Type B pancreatic cell (in vitro differentiated cells): ENCODE data around the gene IQSEC1. TPM values are rescaled to one million over a fixed set of nuclear protein-coding genes. Genes with fewer than 3 reads are reported as not detected.
A peak's percentile ranks its signal among the peaks of the same experiment; 100 is the strongest.

Experiments
- DNase-seq: peaks from one replicate; pipeline ENCODE4 v3.0.0; 2021; ENCODE audit warnings: mixed read lengths; ENCODE audit not compliant: unreplicated experiment; ENCODE audit errors: extremely low spot score
- H3K27ac Mint-ChIP-seq: 2 replicates; pipeline ENCODE4 v1.8.0; 2021; ENCODE audit warnings: mild to moderate bottlenecking, mixed read lengths
- H3K27me3 Mint-ChIP-seq: 2 replicates; pipeline ENCODE4 v1.8.0; 2021; ENCODE audit warnings: mixed read lengths
- H3K36me3 Mint-ChIP-seq: 2 replicates; pipeline ENCODE4 v1.8.0; 2021; ENCODE audit warnings: mixed read lengths
- H3K4me1 Mint-ChIP-seq: one replicate; pipeline ENCODE4 v1.8.0; 2021; ENCODE audit warnings: mixed read lengths; ENCODE audit not compliant: unreplicated experiment
- H3K4me3 Mint-ChIP-seq: 2 replicates; pipeline ENCODE4 v1.8.0; 2021; ENCODE audit warnings: mild to moderate bottlenecking, mixed read lengths
- H3K9me3 Mint-ChIP-seq: 2 replicates; pipeline ENCODE4 v1.8.0; 2021; ENCODE audit warnings: mixed read lengths
- total RNA-seq: library from RNA; stranded (reverse); gene quantifications from 2 replicates; pipeline ENCODE4 v1.2.1, GENCODE V29; 2021; ENCODE audit warnings: low replicate concordance
- TF ChIP-seq, protein P1 (sequence below): fragments of 200-600 bp; sonication (generic); conservative IDR thresholded peaks from 2 replicates; pipeline ENCODE4 v1.5.0; 2021; ENCODE audit warnings: antibody characterized with exemption, mild to moderate bottlenecking

Gene IQSEC1
- total RNA-seq, 1 donor from 2014 or later: 33.1 TPM

GRCh38 chr3:12992629-12993516 lies 80.4 kb downstream of the IQSEC1 start:
- Mint-ChIP-seq H3K27me3 (peaks cover 34% of the 10 kb centered on the region), H3K27ac (no peak overlapping the region), H3K9me3 (no peaks in the 10 kb centered on the region), H3K4me1 (peaks cover 15% of the 10 kb centered on the region), H3K36me3 (no peaks in the 10 kb centered on the region), H3K4me3 (peak overlapping the region; percentile 75)
- no peak for DNase-seq
- TF ChIP-seq, protein P1, sequence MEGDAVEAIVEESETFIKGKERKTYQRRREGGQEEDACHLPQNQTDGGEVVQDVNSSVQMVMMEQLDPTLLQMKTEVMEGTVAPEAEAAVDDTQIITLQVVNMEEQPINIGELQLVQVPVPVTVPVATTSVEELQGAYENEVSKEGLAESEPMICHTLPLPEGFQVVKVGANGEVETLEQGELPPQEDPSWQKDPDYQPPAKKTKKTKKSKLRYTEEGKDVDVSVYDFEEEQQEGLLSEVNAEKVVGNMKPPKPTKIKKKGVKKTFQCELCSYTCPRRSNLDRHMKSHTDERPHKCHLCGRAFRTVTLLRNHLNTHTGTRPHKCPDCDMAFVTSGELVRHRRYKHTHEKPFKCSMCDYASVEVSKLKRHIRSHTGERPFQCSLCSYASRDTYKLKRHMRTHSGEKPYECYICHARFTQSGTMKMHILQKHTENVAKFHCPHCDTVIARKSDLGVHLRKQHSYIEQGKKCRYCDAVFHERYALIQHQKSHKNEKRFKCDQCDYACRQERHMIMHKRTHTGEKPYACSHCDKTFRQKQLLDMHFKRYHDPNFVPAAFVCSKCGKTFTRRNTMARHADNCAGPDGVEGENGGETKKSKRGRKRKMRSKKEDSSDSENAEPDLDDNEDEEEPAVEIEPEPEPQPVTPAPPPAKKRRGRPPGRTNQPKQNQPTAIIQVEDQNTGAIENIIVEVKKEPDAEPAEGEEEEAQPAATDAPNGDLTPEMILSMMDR: no peak

- DNase-seq: no peak
- peak overlapping the region; percentile 66 for H3K4me3 Mint-ChIP-seq
- peaks cover 15% of the 10 kb centered on the region for H3K4me1 Mint-ChIP-seq
- H3K36me3 Mint-ChIP-seq: no peaks in the 10 kb centered on the region
- peaks cover 34% of the 10 kb centered on the region for H3K27me3 Mint-ChIP-seq
- no peaks in the 10 kb centered on the region for H3K9me3 Mint-ChIP-seq
- peak overlapping the region; percentile 39 for H3K27ac Mint-ChIP-seq
- TF ChIP-seq, protein P1: no peak
Observed at GRCh38 chr3:12991861-12992281, 81.4 kb downstream of the IQSEC1 start.

- Mint-ChIP-seq H3K27ac (peak overlapping the region; percentile 39), H3K27me3 (peaks cover 34% of the 10 kb centered on the region)
- TF ChIP-seq, protein P1: no peak
Observed at GRCh38 chr3:12991481-12991837, 81.8 kb downstream of the IQSEC1 start.

DNA sequence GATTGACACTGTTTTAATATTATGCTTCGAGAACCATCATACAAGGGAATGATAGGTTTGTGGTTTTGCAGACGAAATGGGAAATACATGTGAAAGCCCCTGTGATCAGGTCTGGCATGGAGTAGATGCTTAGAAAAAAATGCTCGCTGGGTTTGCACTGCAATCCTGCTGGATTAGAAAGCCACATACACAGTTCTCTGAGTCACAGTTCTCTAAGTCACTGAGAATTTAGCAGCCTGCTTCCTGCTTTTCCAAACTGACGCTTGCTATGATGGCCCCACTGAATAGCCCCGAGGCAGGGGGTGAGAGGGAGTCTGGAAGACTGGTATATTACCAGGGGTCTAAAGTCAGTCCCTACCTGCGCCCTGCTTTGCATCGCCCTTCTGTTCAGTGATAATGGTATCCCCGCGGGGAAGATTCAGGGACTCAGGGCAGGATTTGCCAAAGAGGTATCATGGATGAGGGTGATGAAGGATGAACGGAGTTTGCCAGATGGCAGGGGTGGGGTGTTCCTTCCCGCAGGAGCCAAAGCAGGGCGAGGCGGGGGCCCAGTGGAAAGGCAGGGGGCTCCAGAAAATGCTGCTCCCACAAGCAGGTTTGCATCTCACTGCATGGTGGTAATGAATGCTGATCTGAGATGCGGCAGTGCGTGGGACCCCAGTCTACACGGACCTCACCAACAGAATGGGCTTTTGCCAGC lies 82.3 kb downstream of the IQSEC1 start:
- DNase-seq: no peak
- Mint-ChIP-seq H3K36me3 (no peaks in the 10 kb centered on the region), H3K27ac (peak overlapping the region; percentile 85), H3K4me1 (peaks cover 18% of the 10 kb centered on the region), H3K27me3 (peaks cover 34% of the 10 kb centered on the region), H3K9me3 (no peaks in the 10 kb centered on the region), H3K4me3 (peak overlapping the region; percentile 51)
- TF ChIP-seq, protein P1: no peak

More at GRCh38 chr3:12991481-12991837, 81.8 kb downstream of the IQSEC1 start:
- Mint-ChIP-seq H3K36me3 (no peaks in the 10 kb centered on the region), H3K9me3 (no peaks in the 10 kb centered on the region), H3K4me1 (peaks cover 15% of the 10 kb centered on the region), H3K4me3 (peak overlapping the region; percentile 66)
- no peak for DNase-seq

- no peaks in the 10 kb centered on the region for H3K36me3 Mint-ChIP-seq
- TF ChIP-seq, protein P1: no peak
- peaks cover 21% of the 10 kb centered on the region for H3K4me1 Mint-ChIP-seq
- peak overlapping the region; percentile 85 for H3K27ac Mint-ChIP-seq
- no peak for DNase-seq
- no peak overlapping the region for H3K4me3 Mint-ChIP-seq
- H3K9me3 Mint-ChIP-seq: no peaks in the 10 kb centered on the region
- peaks cover 34% of the 10 kb centered on the region for H3K27me3 Mint-ChIP-seq
Observed at GRCh38 chr3:12990306-12990705, 82.9 kb downstream of the IQSEC1 start.
